GM21619 (cell line): ENCODE results near the gene ACYP1.

Experiments used
- ATAC-seq: cut with Tn5 transposase; IDR thresholded peaks from one replicate; pipeline ENCODE4 v1.9.1; 2021; ENCODE audit not compliant: unreplicated experiment

ACYP1 gene

DNA sequence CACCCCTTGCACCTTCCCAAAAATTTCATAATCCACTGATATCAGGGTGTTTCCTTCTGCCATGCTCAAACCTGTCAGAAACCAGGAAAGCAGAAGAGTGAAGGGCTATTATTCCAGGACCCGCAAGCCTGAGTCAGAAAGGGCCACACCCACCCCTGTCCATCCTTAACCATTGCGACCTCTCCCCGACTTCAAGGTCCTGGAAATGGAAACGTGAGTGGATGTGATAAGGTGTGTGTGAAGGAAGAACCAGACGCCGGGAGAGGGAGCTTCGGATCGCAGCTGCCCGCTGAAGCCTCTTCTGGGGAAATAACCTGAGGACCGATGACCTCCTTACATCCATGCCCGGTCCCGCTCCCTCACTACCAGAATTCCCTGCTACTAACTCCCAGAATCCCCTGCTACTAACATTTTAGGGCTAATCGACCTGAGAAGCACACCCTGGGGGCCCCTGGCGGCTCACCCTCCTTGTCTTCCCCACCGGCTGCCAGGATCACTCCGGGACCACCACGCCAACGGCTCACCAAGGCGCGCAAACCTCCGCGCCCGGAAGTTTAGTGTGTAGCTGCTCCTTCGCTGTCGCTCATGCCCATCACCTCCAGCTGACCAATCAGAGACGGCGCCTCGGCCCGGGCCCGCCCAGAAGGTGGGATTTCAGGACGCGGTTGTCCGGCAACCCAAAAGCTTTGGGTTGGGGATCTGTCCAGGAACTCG is at the start of gene ACYP1:
ACYP1 (minus strand) TSS at position 534 of the 714 bp plus-strand sequence; CDS start at position 63, 471 bp downstream.
- peak; percentile 93 for ATAC-seq

DNA sequence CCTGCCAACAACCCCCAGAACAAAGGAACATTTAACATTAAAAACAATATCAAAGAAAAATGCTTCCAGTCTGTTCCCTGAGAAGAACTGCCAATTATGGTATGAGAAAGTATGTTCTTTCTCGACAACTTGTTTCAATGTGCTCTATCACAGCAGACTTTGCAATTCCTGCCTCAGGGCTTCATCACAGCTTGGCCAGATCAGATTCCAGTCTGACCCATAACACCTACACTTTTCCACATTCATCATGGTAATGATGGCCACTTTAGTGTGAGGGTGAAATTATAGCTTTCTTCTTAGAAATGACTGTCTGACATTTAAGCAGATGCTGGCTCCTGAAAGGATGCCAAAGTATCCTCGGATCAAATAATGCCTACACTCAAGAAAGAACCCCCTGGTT is 46.1 kb upstream of the ACYP1 start:
- no peak for ATAC-seq

DNA sequence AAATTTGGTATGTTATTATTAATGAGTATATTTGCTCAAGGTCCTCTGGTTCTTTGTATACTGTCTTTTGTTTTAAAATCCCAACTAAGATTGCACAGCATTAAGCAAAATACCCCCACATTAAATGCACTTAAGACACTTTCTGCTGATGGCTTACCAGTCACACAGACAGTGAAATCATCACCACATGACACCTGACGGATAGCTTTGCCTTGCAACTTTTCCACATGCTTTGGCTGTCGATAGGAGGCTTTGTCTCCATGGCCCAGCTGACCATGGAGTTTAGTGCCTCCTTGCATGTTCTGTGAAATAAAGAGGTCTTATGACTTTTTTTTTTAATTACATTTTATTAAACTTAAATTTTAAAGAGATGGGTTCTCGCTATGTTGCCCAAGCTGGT is 43.4 kb upstream of the ACYP1 start:
- ATAC-seq: no peak

DNA sequence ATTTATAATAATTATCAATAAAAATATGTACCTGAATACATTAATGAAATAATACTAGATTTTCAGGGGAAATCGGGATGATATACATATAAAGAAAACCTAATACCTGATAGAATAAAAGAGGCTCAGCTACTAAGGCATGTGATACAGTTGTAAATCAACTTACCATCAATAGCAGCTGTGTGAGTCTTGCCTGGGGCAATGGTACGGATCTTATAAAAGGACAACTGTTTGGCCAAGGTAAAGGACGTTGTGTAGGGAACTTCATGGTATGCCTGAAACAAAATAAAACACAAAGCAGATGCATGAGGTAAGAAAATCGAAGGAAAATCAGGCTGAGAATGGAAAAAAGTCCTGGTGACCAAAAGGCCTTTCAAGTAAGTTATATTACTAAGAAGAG is 37.7 kb upstream of the ACYP1 start:
- ATAC-seq: no peak

DNA sequence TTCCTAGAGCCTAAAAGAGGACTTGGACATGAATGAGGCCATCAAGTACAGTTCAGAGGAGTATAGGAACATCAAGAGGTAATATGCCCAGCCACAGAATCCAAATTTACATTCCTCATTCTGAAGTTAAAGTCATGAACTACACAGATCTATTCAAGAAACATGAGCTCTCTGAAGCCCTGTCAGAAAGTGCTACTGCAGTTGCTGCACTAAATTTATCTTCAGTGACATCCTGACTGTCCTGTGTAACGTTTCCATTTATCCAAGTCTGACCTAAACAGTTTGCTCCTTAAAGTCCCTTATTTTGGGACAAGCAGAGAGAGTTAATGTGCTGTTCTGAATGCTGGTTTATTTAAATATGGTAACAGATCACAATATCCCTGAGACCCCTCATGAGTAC is 34.9 kb upstream of the ACYP1 start:
- ATAC-seq: no peak

DNA sequence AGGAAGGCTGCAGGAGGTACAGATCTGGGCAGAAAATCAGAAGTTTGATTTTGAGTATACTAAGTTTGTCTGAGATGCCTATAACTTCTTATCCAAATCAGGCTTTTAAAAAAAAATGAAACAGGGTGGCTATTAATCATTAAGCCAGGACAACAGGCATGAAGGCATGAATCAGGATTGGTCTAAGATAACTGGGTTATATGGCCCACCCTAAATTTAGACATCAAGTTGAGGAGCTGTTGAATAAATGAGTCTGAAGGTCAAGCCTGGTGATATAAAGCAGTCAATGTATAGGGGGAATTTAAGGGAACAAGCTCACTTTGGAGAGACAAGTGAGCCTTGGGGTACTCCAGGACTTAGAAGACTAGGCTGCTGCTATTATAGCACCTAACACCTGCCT is 34.4 kb upstream of the ACYP1 start:
- no peak for ATAC-seq

DNA sequence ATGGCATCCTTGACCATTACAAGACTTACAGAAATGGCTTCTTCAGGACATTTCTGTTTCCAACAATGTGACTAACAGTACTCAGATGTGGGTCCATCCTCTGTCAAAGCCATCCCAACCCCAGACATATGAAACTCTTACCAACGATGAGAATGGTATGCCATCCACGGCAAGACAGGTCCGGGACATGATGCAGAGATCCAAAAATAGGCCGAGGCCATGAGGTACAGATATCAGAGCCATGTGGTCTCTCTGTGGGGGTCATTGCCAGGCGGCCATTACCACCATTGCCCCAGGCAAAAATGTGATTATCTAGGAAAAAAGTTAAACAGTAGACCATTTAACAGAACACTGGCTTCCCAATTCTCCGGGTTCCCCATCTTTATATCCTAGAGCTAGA is 33.1 kb upstream of the ACYP1 start:
- ATAC-seq: no peak

DNA sequence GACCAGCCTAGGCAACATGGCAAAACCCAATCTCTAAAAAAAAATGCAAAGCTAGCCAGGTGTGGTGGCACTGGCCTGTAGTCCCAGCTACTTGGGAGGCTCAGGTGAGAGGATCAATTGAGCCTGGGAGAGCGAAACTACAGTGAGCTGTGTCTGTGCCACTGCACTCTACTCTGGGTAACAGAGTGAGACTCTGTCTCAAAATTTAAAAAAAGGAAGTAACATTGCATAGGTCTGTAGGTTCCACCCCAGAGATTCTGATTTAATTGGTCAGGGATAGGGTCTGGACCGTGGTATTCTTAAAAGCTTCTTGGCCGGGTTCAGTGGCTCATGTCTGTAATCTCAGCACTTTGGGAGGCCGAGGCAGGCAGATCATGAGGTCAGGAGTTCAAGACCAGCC is 31.9 kb upstream of the ACYP1 start:
- no peak for ATAC-seq

DNA sequence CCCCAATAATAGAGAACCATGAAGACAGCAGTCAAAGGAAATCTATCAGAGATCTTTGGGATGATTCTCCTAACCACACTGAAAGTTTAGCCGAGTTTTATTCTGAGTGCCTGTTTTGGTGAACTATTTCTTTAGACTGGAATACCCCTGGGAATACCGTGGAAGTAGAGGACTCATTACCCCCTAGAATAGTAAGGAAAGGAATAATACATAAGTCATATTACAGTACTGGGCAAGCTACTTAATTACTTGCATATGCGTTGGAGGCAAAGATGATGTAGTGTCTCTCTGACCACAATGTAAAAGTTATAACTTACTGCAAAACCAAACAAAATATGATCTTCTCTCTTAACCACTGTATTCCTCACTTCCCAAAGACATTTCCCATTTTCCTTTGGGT is 31.1 kb upstream of the ACYP1 start:
- no peak for ATAC-seq

DNA sequence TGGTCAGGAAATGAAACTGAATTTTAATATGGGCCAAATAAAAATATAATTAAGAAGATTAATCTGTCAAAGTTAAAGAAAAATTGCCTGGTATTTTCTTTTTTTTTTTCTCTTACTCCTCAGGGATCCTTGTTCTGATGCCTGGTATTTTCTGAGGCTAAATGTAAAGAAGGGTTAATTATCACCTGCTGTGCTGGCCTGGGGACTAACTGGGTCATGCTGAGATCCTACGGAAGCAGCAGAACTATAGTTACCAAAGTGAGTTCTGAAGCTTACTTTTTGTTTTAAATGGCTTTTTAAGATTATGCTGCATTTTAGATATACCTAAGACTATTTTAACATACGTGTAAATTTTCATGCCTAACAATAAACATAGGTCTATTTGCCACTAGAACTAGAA is 28.9 kb upstream of the ACYP1 start:
- ATAC-seq: no peak

DNA sequence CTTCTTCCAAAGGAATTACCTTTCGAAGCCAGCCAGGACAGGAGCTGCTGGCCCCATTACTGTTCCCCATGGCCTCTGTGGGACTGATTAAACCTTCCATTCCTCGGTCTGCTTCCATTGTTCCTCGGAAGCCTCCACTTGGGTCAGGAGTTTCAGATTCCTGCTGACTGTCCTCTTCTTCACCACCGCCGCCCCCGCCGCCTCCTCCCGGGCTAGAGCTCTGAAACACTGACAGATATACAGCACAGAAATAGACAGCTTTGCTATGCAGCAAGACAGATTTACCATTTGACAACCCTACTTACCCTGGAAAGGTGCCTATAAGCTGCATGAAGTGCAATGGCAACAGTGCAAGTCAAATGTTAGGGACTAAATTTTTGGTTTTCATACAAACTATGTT is 27.4 kb upstream of the ACYP1 start:
- ATAC-seq: no peak

DNA sequence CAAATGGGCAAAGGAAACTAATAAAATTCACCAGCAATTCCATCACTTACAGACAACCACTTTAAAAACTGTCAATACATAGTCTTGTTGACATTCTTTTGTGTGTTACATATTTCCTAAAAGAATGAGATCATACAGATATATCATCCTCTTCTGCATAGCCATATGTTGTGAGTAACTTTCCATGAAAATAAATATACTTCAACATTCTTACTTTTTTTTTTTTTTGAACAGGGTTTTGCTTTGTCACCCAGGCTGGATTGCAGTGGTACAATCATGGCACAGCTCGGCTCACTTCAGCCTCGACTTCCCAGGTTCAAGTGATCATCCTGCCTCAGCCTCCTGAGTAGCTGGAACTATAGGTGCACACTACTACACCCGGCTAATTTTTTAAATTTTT is 26.5 kb upstream of the ACYP1 start:
- ATAC-seq: no peak

DNA sequence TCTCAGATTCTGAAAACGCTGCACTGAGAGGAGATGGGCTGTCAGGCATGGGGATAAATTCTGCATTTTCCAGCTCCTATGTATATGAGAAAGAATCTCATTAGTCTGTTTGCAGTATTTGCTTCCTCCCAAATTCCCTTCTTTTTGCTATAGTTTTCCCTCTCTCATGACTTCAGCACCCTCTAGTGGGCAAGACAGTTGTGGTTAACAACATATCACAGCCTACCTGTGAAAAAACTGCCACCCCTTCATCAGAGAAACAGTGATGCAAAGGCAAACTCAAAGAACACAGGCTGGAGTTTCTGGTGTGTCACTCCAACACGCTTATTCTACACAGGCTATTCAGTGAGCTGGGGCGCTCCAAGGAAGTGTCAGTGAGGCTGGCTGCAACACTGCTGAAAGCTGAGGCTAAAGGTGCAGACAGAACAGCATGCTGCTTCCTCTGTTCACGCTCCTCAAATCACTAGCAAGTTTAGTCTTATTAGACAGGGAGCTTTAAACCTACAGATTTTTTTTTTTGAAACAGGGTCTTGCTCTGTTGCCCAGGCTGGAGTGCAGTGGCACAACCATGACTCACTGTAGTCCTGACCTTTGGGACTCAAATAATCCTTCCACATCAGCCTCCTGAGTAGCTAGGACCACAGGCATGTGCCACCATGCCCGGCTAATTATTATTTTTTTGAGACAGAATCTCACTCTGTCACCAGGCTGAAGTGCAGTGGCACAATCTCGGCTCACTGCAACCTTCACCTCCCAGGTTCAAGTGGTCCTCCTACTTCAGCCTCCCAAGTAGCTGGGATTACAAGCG is 24.9 kb upstream of the ACYP1 start:
- no peak for ATAC-seq

DNA sequence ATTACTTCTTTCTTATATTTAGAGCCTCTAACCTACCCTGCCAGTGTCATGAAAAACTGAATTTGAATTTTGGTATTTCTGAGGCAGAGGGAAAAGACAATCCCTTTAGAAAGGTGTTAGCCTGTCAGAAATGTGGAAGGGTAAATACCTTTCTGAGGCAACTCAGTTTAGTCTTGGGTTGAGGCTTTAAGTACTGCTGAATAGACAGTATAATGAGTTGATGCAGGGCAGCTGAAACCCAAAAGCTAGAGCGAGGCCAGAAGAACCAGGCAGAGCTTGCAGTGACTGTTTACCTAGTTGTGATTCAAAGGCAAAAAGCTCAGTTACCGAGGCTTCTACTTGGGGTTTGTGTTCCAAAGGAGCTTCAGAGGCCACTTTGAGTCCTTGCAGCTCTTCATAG is 24.3 kb upstream of the ACYP1 start:
- no peak for ATAC-seq

DNA sequence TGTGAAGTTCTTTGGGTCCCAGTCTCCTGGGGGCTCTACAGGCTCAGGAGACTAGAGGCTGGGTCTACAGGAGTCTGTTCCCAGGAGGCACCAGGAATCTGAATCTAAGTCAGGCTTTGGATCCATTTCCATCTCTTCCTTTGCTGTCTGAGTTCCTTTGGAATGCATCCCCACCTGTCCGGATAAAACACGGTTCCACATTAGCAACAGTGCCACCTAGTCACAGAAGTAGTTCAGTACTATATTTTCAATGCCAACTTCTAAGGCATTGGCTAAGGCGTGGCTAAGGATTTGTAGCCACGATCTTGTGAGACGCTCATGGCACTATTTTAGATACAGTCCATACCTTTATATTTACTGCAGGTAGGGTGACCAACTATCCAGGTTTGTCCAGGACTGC is 20.7 kb upstream of the ACYP1 start:
- ATAC-seq: no peak

DNA sequence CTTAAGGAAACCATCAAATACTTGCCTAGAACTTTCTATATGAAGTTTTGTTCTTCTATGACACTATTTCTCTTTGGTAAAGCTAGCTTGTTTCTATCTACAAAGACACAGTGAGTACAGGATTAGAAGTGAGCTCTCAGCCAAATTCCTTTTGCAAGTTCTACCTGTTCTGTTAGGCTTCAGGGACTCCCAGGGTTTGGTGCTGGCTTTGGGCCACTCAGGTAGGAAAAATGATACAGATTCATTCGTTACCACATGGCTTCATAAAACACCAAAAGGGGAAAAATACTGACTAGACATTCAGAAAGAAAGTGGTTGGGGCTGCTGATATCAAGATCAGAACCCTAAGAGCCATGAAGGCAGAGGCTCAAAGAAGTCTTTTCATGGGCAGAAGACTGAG is 19.4 kb upstream of the ACYP1 start:
- ATAC-seq: no peak

DNA sequence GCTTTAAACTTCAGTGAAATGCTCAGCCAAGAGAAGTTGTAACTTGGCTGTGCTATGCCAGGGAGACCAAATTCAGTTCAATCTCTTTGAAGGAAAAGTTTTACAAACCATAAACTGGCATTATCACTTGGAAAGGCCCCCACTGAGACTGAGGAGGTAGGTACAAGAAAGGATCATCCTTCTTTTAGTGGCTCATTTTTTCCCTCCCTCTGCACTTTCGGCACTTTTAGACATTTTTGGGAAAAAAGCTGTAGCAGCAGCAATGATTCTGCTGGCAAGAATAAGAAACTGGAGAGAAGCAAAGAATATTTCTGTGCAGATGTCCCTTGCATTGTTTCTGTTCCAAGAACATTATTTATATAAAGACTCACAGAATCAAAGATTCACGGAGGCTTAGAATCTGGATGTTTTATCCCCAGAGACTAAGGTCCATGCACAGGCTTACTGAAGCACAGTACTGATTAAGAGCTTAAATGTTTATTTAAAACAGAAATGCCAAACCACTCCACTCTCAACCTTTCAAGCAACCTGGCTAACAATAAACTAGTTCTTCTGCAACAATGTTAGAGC is 17.9 kb upstream of the ACYP1 start:
- no peak for ATAC-seq

DNA sequence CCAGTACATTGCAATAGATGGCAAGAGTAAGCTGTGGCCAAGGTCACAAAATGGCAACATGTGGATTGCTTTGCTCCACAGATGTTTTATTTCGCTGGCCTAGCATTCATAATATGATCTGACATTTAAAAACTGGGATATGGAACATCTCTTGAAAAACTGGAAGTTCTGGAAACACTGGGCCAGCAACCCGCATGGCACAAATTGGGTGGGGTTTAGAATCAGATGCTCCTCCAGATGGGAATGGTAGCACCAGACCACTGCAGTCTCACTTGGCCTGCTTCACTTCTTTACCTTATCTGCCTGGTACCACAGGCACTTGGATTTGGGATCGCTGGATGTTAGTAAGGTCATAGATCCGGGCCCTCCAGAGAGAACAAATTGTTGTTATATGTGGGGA is 15.7 kb upstream of the ACYP1 start:
- ATAC-seq: no peak

DNA sequence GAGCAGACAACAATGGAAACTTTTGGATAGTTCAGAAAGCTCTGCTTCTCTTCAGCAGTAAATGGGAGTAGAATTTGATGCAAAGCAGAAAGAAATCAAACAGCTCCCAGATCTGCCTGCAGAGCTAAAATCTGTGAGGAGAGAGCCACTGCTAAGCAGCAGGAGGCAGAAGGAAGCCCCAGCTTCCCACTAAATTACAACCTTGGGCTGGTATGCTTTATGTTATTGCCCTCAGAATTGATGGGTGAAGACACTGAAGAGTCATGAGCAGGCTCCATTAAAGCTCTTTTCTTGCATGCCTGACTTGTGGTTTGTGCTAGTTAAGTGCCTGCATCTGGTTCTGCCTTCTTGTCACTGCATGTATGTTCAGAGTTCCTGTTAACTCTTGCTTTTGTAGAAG is 14.0 kb upstream of the ACYP1 start:
- ATAC-seq: no peak

DNA sequence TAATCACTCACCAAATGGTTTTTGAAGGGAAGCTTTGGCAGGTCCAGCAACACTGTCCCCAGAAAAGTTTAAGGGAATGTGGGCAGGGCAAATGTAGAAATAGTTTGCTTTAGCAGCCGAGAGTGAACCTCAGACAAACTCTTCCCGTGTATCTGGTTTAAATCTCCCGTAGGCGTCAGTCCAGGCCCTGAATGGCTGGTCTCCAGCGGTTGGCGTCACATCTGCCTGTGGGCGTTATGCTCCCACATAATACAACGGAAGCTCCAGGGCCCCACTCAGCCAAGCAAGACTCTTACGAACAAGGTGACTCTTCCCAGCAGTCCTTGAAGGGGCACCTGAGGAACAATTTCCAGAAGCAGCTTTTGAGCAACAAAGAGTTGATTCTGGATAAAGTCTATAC is 6.6 kb upstream of the ACYP1 start:
- no peak for ATAC-seq

DNA sequence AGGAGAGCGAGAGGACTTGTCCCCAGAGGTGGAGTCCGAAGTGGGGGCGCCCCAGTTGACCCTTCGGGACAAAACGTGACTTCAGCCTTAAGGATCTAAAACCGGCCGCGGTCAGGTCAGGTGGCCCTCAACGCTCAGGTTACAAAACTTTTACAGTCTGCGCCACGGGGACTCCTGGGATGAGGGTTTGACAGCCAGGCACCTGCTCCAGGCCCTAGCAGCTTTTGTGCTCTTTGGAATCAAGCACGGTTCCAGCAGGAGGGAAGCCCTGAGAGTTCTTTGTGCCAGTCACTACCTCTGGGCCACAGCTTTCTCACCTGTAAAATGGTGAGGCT is 6.0 kb upstream of the ACYP1 start:
- ATAC-seq: no peak

DNA sequence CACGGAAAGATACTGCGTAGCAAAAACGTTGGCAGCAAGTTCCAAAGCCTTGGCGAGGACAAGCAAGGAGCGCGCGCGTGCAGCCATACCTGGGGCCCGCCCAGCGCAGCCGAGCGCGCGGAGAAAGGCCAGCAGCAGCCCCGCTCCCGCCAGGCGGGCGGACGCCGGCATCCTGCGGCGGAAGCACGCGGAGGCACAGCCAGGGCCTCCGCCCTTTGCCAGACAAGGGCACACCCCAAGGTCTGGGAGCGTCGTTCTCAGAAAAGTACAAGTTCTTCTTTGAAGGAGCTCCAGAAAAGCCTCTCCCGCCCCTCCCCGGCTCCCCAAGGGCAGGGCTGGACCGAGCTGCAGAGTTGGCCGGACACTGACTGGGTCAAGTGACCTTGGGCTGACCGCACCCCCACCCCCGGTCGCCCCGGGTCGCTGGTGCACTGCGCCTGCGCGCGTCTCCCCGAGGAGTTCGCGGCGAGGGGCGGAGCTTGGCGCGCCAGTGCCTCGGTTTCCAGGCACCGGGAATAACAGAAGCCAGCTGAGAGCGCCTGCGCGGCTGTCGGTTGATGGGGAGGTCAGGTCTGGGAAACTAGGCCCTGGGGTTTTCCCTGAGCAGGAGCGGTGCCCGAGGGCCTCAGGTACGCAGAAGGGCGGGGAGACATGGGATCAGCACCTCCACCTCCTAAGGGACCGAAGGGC is 5.4 kb upstream of the ACYP1 start, which contains the start of gene ZC2HC1C:
ZC2HC1C (plus strand) TSS at position 521 of the 690 bp plus-strand sequence. CDS start 933 bp downstream, outside the sequence.
- ATAC-seq: peak; percentile 69
